HG03108 (cell line): ENCODE data around the gene ABO.
"Not testable (repeated sequence)": the region's sequence is repeated elsewhere in the genome, so short reads cannot be mapped to it uniquely, and the experiment has no call there.

Experiments
- ATAC-seq: cut with Tn5 transposase; IDR thresholded peaks from one replicate; pipeline ENCODE4 v1.9.1; 2021; ENCODE audit warnings: moderate library complexity; ENCODE audit not compliant: unreplicated experiment

The ABO gene

DNA sequence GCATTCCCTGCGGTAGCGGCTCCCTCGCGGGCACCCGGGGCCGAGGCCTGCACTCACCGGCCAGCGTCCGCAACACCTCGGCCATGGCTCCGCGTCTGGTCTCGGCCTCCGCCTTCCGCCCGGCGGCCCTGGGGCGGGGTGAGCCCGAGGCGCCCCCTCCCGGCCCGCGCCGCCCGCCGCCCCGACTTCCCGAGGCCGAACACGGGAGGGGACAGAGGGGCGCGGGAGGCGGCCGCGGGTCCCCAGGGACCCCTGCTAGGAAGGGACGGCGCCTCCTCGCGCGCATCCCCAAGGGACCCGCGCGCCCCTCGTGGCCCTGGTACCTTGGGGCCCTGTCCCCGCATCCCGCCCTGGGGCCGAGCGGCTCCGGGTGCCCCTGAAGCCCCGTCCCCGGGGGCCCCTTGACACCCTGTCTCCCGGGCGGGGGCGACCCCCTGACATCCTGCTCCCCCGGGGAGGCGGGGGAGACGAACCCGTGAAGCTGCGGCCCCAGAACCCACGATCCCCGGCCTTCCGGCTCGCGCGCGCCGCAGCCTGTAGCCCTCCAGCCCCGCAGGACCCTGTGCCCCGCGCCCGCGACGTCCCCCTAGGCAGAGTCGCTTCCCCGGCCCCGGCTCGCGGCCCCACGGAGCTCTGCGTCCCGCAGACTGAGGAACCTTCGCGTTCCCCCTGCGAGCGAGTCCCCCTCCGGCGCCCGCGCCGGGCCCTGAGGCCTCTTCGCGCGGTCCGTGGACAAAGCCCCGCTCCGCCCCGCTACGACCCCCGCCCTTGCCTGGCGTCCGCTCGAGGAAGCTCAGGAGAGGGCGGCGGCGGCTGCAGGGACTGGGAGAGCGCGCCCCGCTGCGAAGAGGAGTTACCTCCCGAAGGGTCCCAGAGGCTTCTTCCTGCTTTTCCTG lies at the start of gene ABO:
TSS of gene ABO (minus strand) at position 97 of the 896 bp plus-strand sequence.
- ATAC-seq: no peak

- ATAC-seq: no peak
Observed at GRCh38 chr9:133323991-133324703, 49.1 kb upstream of the ABO start.

DNA sequence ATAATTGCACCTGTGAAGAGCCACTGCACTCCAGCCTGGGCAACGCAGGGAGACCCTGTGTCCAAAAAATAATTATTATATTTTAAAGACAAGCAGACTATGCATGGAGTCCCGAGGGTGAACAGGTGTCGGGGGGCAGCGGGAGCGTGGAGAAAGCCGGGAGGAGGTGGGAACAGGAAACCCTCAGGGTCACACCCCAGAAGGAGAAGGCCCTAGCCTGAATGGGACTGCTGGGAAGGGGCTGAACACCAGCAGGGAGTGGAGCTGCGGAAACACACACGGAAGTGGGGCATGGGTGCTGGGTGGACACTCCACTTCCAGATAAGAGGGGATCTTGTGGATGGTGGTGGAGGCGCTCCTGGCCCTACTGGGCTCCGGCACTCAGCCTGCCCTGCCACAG lies 48.2 kb upstream of the ABO start:
- no peak for ATAC-seq

DNA sequence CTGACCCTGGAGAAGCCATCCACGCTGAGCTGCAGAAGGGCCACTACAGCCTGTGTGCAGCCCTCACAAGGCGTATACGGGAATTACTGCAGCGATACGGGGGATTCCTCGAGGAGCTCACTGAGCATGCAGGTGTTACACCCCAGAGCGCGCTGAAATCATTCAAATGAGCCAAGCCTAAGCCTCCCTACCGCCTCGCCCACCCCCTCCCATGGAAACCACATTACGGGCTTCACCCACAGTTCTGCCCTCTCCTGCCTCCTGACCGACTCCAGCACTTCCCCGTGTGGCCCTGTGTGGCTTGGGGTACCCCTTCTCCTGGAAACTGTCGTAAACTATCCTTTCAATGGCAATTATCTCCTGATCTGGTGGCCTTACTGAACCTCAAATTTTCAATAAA lies 47.7 kb upstream of the ABO start:
- no peak for ATAC-seq

- no peak for ATAC-seq
Observed at GRCh38 chr9:133321411-133321935, 46.5 kb upstream of the ABO start.

- no peak for ATAC-seq
Observed at GRCh38 chr9:133320421-133320881, 45.5 kb upstream of the ABO start.

GRCh38 chr9:133317551-133317950 lies 42.5 kb upstream of the ABO start:
- not testable (repeated sequence) for ATAC-seq

- ATAC-seq: no peak
Observed at GRCh38 chr9:133315997-133316396, 41.0 kb upstream of the ABO start.

- ATAC-seq: no peak
Observed at GRCh38 chr9:133309608-133310007, 34.6 kb upstream of the ABO start.

DNA sequence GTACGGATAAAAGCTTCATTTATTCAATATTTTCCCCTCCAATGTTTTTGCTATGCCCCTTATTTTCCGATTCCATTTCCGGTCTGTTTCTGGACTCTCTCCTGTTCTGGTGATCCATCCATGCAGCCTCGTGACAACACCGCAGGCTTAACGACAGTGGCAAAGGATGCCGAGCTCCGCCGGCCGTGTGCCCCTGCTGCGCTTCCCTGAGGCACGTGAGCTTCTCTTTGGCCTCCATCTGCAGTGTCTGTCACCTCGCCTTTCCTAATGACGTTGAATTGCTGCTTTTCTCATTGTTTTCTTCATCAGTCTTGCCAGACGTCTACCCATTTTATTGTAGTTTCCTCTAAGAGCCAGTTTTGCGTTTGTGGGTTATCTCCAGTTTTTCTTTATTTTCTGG lies 32.3 kb upstream of the ABO start:
- no peak for ATAC-seq

- no peak for ATAC-seq
Observed at GRCh38 chr9:133306242-133307204, 31.5 kb upstream of the ABO start.

GRCh38 chr9:133305731-133306130 lies 30.7 kb upstream of the ABO start:
- no peak for ATAC-seq

DNA sequence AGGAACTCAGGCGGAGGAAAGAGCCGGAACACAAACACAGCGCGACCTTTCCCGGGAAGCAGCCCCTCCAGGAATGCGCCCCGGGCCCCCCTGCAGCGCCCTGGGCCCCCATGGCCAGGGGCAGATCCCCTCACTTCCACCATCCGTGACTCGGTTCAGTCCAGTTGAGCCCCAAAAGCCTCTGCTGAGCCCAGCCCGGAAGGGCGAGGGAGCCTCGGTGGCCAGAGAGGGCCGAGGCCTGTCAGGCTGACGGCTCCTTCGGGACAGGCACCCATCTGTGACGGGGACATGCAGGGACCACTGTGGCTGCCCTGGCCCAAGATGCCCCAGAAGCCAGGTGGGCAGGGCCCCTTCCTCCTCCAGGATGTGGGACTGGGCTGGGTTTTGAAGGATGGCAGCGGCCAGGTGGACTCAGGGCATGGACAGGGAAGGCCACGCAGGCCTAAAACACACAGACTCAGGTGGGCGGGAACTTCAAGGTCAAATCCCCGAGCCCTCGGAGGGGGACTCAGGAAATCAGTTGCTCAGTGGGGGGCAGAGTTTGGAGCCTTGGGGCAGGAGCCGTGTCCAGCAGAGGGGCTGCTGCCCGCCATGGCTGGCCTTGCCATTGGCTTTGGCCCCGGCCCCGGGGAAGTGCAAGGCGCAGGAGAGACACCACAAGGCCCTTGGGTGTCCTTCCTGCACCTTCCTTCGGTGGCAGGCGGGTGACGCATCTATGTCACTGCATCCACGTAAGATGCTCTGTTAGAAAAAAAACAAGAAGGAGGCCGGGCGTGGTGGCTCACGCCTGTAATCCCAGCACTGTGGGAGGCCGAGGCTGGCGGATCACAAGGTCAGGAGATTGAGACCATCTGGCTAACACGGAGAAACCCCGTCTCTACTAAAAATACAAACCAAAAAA lies 29.7 kb upstream of the ABO start:
- ATAC-seq: no peak

DNA sequence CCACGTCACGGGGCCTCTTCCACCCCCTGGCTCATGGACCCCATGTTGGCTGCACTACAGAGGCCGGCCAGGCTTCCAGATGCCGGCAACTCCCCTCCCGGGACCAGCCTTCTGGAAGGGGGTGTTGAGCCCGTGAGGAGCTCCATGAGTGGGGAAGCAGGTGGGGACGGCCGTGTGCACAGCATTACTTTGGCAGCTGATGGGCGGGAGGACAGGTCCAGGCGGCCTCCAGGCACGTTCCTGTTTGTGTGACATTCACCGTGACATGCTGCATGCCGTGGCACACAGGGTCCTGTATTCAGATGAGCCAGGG lies 29.1 kb upstream of the ABO start:
- ATAC-seq: no peak

- ATAC-seq: no peak
Observed at GRCh38 chr9:133303266-133304157, 28.5 kb upstream of the ABO start.

- no peak for ATAC-seq
Observed at GRCh38 chr9:133301253-133302230, 26.5 kb upstream of the ABO start.

GRCh38 chr9:133299996-133300395 lies 25.0 kb upstream of the ABO start:
- not testable (repeated sequence) for ATAC-seq

- ATAC-seq: no peak
Observed at GRCh38 chr9:133294257-133294656, 19.3 kb upstream of the ABO start.
